Measurements from ENCODE around the gene GRIN1. TPM values are rescaled to one million over a fixed set of nuclear protein-coding genes. Genes with fewer than 3 reads are reported as not detected.

Gene GRIN1
- total and polyA plus RNA-seq, 2 donors (not counting 1 experiment from before 2014, with no cell fraction given) = 0.04 TPM; not detected in 1

DNA sequence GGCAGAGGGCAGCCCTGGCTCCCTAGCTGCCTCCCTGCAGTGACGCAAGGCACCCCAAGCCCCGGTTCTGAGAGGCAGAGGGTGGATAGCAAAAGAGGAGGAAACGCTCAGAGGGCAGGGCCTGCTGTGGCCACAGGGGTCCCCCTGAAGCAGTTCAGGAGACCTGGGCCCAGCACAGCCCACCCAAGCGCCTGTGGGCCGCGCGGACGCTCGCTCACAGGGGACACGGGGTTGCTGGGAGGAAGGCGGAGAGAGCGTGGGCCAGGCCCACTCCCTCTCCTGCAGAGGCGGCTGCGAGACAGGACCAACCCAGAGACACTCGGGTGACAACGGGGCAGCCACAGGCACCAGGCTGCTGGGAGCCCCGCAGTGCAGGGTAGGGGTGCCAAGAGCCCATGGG lies 40.8 kb downstream of the GRIN1 start:
- no peak overlapping the region for H3K4me3 ChIP-seq (ENCODE audit: control extremely low read depth in 1 of 5, extremely low read depth in 1 of 5, insufficient read depth in 1 of 5, low read depth in 2 of 5, low read length in 4 of 5)
- no peak overlapping the region for H3K27ac Mint-ChIP-seq
- H3K9me3 ChIP-seq (ENCODE audit: control extremely low read depth in 1 of 3, control insufficient read depth in 2 of 3, insufficient read depth in 1 of 3, low read length in 2 of 3) = no peaks in the 10 kb centered on the region
- peaks cover 38% of the 10 kb centered on the region for H4K20me1 ChIP-seq (ENCODE audit: control insufficient read depth, insufficient read depth, low read length, poor library complexity, severe bottlenecking)
- no peaks in the 10 kb centered on the region for H3K27me3 Mint-ChIP-seq
- 97% methylated on average over 17 of the region's 17 CpGs for whole genome bisulfite sequencing (ENCODE audit: insufficient coverage)
- intact Hi-C loops (cut with micrococcal nuclease) = no loop called here
- no peak overlapping the region for H3K4me3 Mint-ChIP-seq
- no peaks in the 10 kb centered on the region for H3K9me3 Mint-ChIP-seq (ENCODE audit: insufficient read depth)
- no peak for DNase-seq
- H3K4me2 ChIP-seq (replicated peaks; ENCODE audit: low read depth, low read length, poor library complexity, severe bottlenecking) = no peak overlapping the region
- POLR2A ChIA-PET = no interaction called here
- H2AFZ ChIP-seq (ENCODE audit: insufficient read depth, low read depth, low read length, poor library complexity, severe bottlenecking) = no peak overlapping the region
- H3K4me1 ChIP-seq (ENCODE audit: control insufficient read depth in 2 of 2, insufficient read depth in 2 of 2, low read length in 2 of 2) = peaks cover 5 to 7% of the 10 kb centered on the region in 2 donors
- H3K27me3 ChIP-seq (replicated peaks in 1 of 4; ENCODE audit: control extremely low read depth in 1 of 4, control insufficient read depth in 3 of 4, insufficient read depth in 4 of 4, low read length in 3 of 4) = no peaks in the 10 kb centered on the region
- ATAC-seq (ENCODE audit: low read depth) = no peak
- peaks cover 0 to 57% of the 10 kb centered on the region in 2 experiments for H3K36me3 ChIP-seq (replicated peaks in 1 of 2; ENCODE audit: control extremely low read depth in 1 of 2, control insufficient read depth in 1 of 2, extremely low read depth in 1 of 2, insufficient read depth in 2 of 2, low read length in 1 of 2)
- no peak overlapping the region for H3K27ac ChIP-seq (ENCODE audit: low read length in 2 of 2)
- CTCF ChIA-PET = interaction anchor here (1.4 kb wide), 1 partner anchor 9 kb away, joined by 3 read pairs; the partner anchor contains the start of genes ANAPC2 and SSNA1
- H3K9ac ChIP-seq (ENCODE audit: low read length) = no peak overlapping the region
- no peak for TF ChIP-seq EZH2 (IDR thresholded peaks at IDR 0.05; ENCODE audit: borderline replicate concordance, insufficient read depth, low read depth, low read length, poor library complexity, severe bottlenecking)
- TF ChIP-seq CTCF (IDR thresholded peaks at IDR 0.05) = no peak
- H3K4me1 Mint-ChIP-seq = no peaks in the 10 kb centered on the region
- H3K79me2 ChIP-seq (ENCODE audit: control insufficient read depth, insufficient read depth, low read length) = peaks cover 6% of the 10 kb centered on the region

DNA sequence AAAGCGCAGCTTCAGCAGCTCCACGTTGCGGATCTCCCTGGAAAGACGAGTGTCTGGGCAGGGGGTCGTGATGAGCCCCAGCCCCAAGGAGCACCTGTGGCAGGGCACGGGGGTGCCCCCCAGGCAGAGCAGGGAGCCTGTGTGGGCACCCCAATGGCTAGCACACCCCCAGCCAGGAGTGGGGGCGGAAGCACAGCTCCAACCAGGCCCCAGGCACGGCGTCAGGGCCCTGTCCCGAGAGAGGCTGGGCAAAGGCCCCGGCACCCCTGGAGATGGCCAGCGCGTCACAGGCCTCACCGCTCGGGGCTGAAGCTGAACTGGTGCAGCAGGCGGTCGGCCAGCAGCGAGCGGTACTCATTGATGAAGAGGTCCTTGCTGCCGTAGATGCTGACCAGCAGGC lies 41.5 kb downstream of the GRIN1 start:
- DNase-seq (no peak), ATAC-seq (ENCODE audit: low read depth) (no peak)
- whole genome bisulfite sequencing (ENCODE audit: insufficient coverage) = 94% methylated on average over 20 of the region's 20 CpGs
- no peaks in the 10 kb centered on the region for H3K4me1 ChIP-seq (ENCODE audit: control insufficient read depth in 2 of 2, insufficient read depth in 2 of 2, low read length in 2 of 2)
- H3K9ac ChIP-seq (ENCODE audit: low read length) = no peak overlapping the region
- intact Hi-C loops (cut with micrococcal nuclease) = no loop called here
- Mint-ChIP-seq H3K9me3 (ENCODE audit: insufficient read depth) (no peaks in the 10 kb centered on the region), H3K4me3 (no peak overlapping the region), H3K27me3 (no peaks in the 10 kb centered on the region), H3K27ac (no peak overlapping the region), H3K4me1 (no peaks in the 10 kb centered on the region)
- POLR2A ChIA-PET = no interaction called here
- H3K9me3 ChIP-seq (ENCODE audit: control extremely low read depth in 1 of 3, control insufficient read depth in 2 of 3, insufficient read depth in 1 of 3, low read length in 2 of 3) = no peaks in the 10 kb centered on the region
- H3K4me2 ChIP-seq (replicated peaks; ENCODE audit: low read depth, low read length, poor library complexity, severe bottlenecking) = no peak overlapping the region
- peaks cover 45% of the 10 kb centered on the region for H4K20me1 ChIP-seq (ENCODE audit: control insufficient read depth, insufficient read depth, low read length, poor library complexity, severe bottlenecking)
- H3K79me2 ChIP-seq (ENCODE audit: control insufficient read depth, insufficient read depth, low read length) = peaks cover 13% of the 10 kb centered on the region
- no peaks in the 10 kb centered on the region for H3K27me3 ChIP-seq (replicated peaks in 1 of 4; ENCODE audit: control extremely low read depth in 1 of 4, control insufficient read depth in 3 of 4, insufficient read depth in 4 of 4, low read length in 3 of 4)
- no peak overlapping the region for H3K4me3 ChIP-seq (ENCODE audit: control extremely low read depth in 1 of 5, extremely low read depth in 1 of 5, insufficient read depth in 1 of 5, low read depth in 2 of 5, low read length in 4 of 5)
- no peak overlapping the region for H3K27ac ChIP-seq (ENCODE audit: low read length in 2 of 2)
- no peak overlapping the region for H2AFZ ChIP-seq (ENCODE audit: insufficient read depth, low read depth, low read length, poor library complexity, severe bottlenecking)
- TF ChIP-seq CTCF (IDR thresholded peaks at IDR 0.05) (no peak), EZH2 (IDR thresholded peaks at IDR 0.05; ENCODE audit: borderline replicate concordance, insufficient read depth, low read depth, low read length, poor library complexity, severe bottlenecking) (no peak)
- peaks cover 0 to 63% of the 10 kb centered on the region in 2 experiments for H3K36me3 ChIP-seq (replicated peaks in 1 of 2; ENCODE audit: control extremely low read depth in 1 of 2, control insufficient read depth in 1 of 2, extremely low read depth in 1 of 2, insufficient read depth in 2 of 2, low read length in 1 of 2)
- CTCF ChIA-PET = interaction anchor here (1.2 kb wide), 1 partner anchor 121 kb away, joined by 3 read pairs; the partner anchor contains the start of gene NRARP
